SK-N-MC (cell line): ENCODE measurements around the gene TANGO2.

Source experiments
- EZH2 ChIP-seq: fragments of 200-600 bp; sonication (generic); IDR thresholded peaks from one replicate; pipeline ENCODE4 v1.6.1; 2017; ENCODE audit warnings: antibody characterized with exemption
- FOXP2 ChIP-seq: optimal IDR thresholded peaks from 2 replicates; pipeline ENCODE3; 2011; ENCODE audit warnings: mild to moderate bottlenecking, moderate library complexity; ENCODE audit not compliant: insufficient read depth; ENCODE audit errors: extremely low read length, control extremely low read depth
- POLR2AphosphoS5 ChIP-seq: IDR thresholded peaks from 2 replicates; pipeline ENCODE4 v1.6.1; 2012; ENCODE audit warnings: mild to moderate bottlenecking, low read depth, low read length, borderline replicate concordance

DNA sequence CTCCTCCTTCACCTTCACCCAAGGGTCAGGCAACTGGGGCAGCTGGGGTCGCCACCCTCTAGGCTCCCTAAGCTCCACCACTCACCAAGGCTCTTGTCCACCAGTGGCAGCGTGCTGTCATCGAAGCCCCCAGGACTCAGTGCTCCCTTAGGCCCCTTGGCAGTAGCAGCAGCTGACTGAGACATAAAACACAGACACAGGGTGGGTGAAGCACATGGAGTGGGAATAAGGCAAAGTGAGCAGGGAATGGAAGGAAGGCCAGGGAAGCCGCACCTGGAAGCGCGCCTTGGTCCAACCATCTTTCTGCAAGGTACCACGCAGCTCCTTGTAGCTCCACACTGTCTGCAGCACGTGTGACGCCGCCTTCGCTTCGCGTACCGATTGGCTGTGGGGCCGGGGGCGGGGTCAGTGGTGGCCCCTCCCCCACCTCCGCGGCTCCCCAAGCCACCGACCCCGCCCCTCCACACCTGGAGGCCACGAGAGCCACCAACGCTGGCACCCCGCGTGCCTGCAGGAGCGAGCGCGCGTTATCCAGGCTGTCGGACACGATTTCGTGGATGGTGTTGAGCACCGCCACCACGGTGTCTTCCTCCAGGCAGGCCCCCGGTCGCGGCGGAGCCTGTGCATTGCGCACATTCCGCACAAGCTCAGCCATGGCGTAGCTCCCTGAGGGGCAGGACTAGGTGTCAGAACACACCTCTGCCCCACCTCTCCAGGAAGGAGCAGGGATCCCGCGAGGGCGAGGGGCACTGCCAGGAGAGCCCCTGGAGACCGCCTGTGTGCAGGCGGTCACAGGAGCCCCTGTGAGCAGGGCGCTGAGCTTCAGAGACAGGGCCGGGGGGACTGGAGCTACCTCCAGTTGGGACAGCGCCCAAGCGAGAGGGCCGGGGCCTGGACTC, 48.0 kb upstream of the TANGO2 start:
- no peak for TF ChIP-seq POLR2AphosphoS5
- TF ChIP-seq EZH2, result no peak
- TF ChIP-seq FOXP2, result no peak
